SH-SY5Y (cell line): Measurements from ENCODE around the gene PRRX2.

ENCODE experiments used
- GATA2 ChIP-seq: IDR thresholded peaks from 2 replicates; pipeline ENCODE4 v1.6.1; 2011; ENCODE audit warnings: mild to moderate bottlenecking, low read depth, low read length
- GATA3 ChIP-seq: IDR thresholded peaks from 2 replicates; pipeline ENCODE4 v1.6.1; 2011; ENCODE audit warnings: low read depth, mild to moderate bottlenecking, low read length, moderate library complexity

GRCh38 chr9:129769669-129770068, 104.2 kb downstream of the PRRX2 start:
- TF ChIP-seq GATA2: no peak
- TF ChIP-seq GATA3: no peak
